CD4-positive, CD25-positive, alpha-beta regulatory T cell (primary cell): ENCODE measurements around the gene TRIB2. TPM values are rescaled to one million over a fixed set of nuclear protein-coding genes. Genes with fewer than 3 reads are reported as not detected.

Experiments
- ATAC-seq, 2 donors: fragments of 150-1000 bp; cut with Tn5 transposase; one replicate each; pipeline ENCODE4 v1.10.0; 2021; ENCODE audit warnings: low read depth in 2 of 2, moderate number of reproducible peaks in 2 of 2, moderate library complexity in 1 of 2
- DNase-seq, 3 donors: peaks; one replicate each; pipeline versions ENCODE4 v3.0.0 to v3.0.0-alpha.2; 2012 to 2022; ENCODE audit warnings: mixed read lengths in 1 of 3
- H3K27ac ChIP-seq: one replicate; pipeline ENCODE4 v1.7.0; 2013; ENCODE audit warnings: mild to moderate bottlenecking, low read length; ENCODE audit not compliant: insufficient read depth, poor library complexity, severe bottlenecking
- H3K27me3 ChIP-seq: one replicate; pipeline ENCODE4 v1.7.0; 2013; ENCODE audit warnings: low read length; ENCODE audit not compliant: control insufficient read depth, insufficient read depth
- H3K36me3 ChIP-seq: one replicate; pipeline ENCODE4 v1.7.0; 2013; ENCODE audit warnings: mild to moderate bottlenecking, low read length, moderate library complexity; ENCODE audit not compliant: control insufficient read depth, insufficient read depth
- H3K4me1 ChIP-seq: 2 replicates; pipeline ENCODE4 v1.7.0; 2013; ENCODE audit warnings: mild to moderate bottlenecking, low read length; ENCODE audit not compliant: insufficient read depth, control insufficient read depth, poor library complexity, severe bottlenecking
- H3K4me3 ChIP-seq: one replicate; pipeline ENCODE4 v1.7.0; 2013; ENCODE audit warnings: low read depth, mild to moderate bottlenecking, low read length, moderate library complexity
- H3K9me3 ChIP-seq, 2 experiments: 1 replicate in 1 of 2; 2 replicates in 1 of 2; pipeline ENCODE4 v1.7.0; 2013; ENCODE audit warnings: low read length in 2 of 2, mild to moderate bottlenecking in 1 of 2, moderate library complexity in 1 of 2; ENCODE audit not compliant: control insufficient read depth in 2 of 2
- H3K27ac Mint-ChIP-seq, 3 donors: one replicate each; pipeline ENCODE4 v1.8.0; 2020 to 2022; ENCODE audit warnings: mild to moderate bottlenecking in 3 of 3, mixed read lengths in 3 of 3, moderate library complexity in 2 of 3
- H3K27me3 Mint-ChIP-seq: one replicate; pipeline ENCODE4 v1.8.0; 2022; ENCODE audit warnings: mild to moderate bottlenecking, mixed read lengths
- H3K36me3 Mint-ChIP-seq: one replicate; pipeline ENCODE4 v1.8.0; 2020; ENCODE audit warnings: mixed read lengths
- H3K4me1 Mint-ChIP-seq, 4 donors: one replicate each; pipeline ENCODE4 v1.8.0; 2020 to 2022; ENCODE audit warnings: mixed read lengths in 4 of 4, mild to moderate bottlenecking in 1 of 4
- H3K4me3 Mint-ChIP-seq, 4 donors: one replicate each; pipeline ENCODE4 v1.8.0; 2020 to 2022; ENCODE audit warnings: mild to moderate bottlenecking in 4 of 4, mixed read lengths in 4 of 4, moderate library complexity in 3 of 4
- H3K9me3 Mint-ChIP-seq, 7 donors: one replicate each; pipeline ENCODE4 v1.8.0; 2020 to 2022; ENCODE audit warnings: mixed read lengths in 7 of 7, mild to moderate bottlenecking in 3 of 7, moderate library complexity in 2 of 7
- polyA plus RNA-seq, 4 donors: library from polyadenylated mRNA; unstranded; fragments of 300-500 nt; fragmentation: Illumina TruSeq; gene quantifications; one replicate each; pipeline ENCODE4 v1.2.3, GENCODE V29; 2021
- total RNA-seq: library from RNA; stranded (reverse); gene quantifications from one replicate; pipeline ENCODE4 v1.2.3, GENCODE V29; 2022

Gene TRIB2
- total and polyA plus RNA-seq, 5 donors from 2014 or later = 87.6 to 180 (median 117) TPM

GRCh38 chr2:12774395-12774727 is 57.6 kb downstream of the TRIB2 start:
- peaks cover 32% of the 10 kb centered on the region for H3K27me3 Mint-ChIP-seq
- H3K36me3 Mint-ChIP-seq = no peaks in the 10 kb centered on the region
- no peak overlapping the region for H3K4me3 Mint-ChIP-seq
- Histone ChIP-seq H3K27ac (no peak overlapping the region), H3K36me3 (no peaks in the 10 kb centered on the region), H3K9me3 (no peaks in the 10 kb centered on the region), H3K4me3 (no peak overlapping the region), H3K4me1 (no peaks in the 10 kb centered on the region), H3K27me3 (peaks cover 5% of the 10 kb centered on the region)
- H3K27ac Mint-ChIP-seq = no peak overlapping the region
- H3K9me3 Mint-ChIP-seq = peaks cover 0 to 2% (median 0%) of the 10 kb centered on the region in 7 donors
- DNase-seq (no peak), ATAC-seq (no peak)
- H3K4me1 Mint-ChIP-seq = peaks cover 0 to 4% (median 2%) of the 10 kb centered on the region in 4 donors

- H3K27ac Mint-ChIP-seq = no peak overlapping the region
- Histone ChIP-seq H3K36me3 (no peaks in the 10 kb centered on the region), H3K4me3 (no peak overlapping the region), H3K9me3 (no peaks in the 10 kb centered on the region), H3K27me3 (no peaks in the 10 kb centered on the region), H3K4me1 (no peaks in the 10 kb centered on the region), H3K27ac (no peak overlapping the region)
- ATAC-seq (no peak), DNase-seq (no peak)
- no peaks in the 10 kb centered on the region for H3K36me3 Mint-ChIP-seq
- peaks cover 0 to 8% (median 4%) of the 10 kb centered on the region in 4 donors for H3K4me1 Mint-ChIP-seq
- H3K4me3 Mint-ChIP-seq = no peak overlapping the region
- H3K27me3 Mint-ChIP-seq = peaks cover 16% of the 10 kb centered on the region
- H3K9me3 Mint-ChIP-seq = peaks cover 0 to 2% (median 0%) of the 10 kb centered on the region in 7 donors
Observed at GRCh38 chr2:12776521-12776961, 59.8 kb downstream of the TRIB2 start.

GRCh38 chr2:12778369-12778768 is 61.6 kb downstream of the TRIB2 start:
- no peak overlapping the region for H3K4me3 Mint-ChIP-seq
- Histone ChIP-seq H3K4me1 (no peaks in the 10 kb centered on the region), H3K27ac (no peak overlapping the region), H3K27me3 (no peaks in the 10 kb centered on the region), H3K4me3 (no peak overlapping the region), H3K9me3 (no peaks in the 10 kb centered on the region), H3K36me3 (no peaks in the 10 kb centered on the region)
- ATAC-seq (no peak), DNase-seq (no peak)
- H3K9me3 Mint-ChIP-seq = peaks cover 0 to 2% (median 0%) of the 10 kb centered on the region in 7 donors
- peaks cover 9% of the 10 kb centered on the region for H3K27me3 Mint-ChIP-seq
- H3K36me3 Mint-ChIP-seq = no peaks in the 10 kb centered on the region
- H3K4me1 Mint-ChIP-seq = peaks cover 0 to 7% (median 4%) of the 10 kb centered on the region in 4 donors
- no peak overlapping the region for H3K27ac Mint-ChIP-seq

- H3K9me3 Mint-ChIP-seq = peaks cover 0 to 4% (median 0%) of the 10 kb centered on the region in 7 donors
- Histone ChIP-seq H3K9me3 (no peaks in the 10 kb centered on the region), H3K36me3 (no peaks in the 10 kb centered on the region), H3K27ac (no peak overlapping the region), H3K4me1 (no peaks in the 10 kb centered on the region), H3K4me3 (no peak overlapping the region), H3K27me3 (no peaks in the 10 kb centered on the region)
- DNase-seq (no peak), ATAC-seq (no peak)
- no peaks in the 10 kb centered on the region for H3K36me3 Mint-ChIP-seq
- H3K4me1 Mint-ChIP-seq = peaks cover 0 to 6% (median 4%) of the 10 kb centered on the region in 4 donors
- no peak overlapping the region for H3K4me3 Mint-ChIP-seq
- H3K27ac Mint-ChIP-seq = no peak overlapping the region
- H3K27me3 Mint-ChIP-seq = peaks cover 4% of the 10 kb centered on the region
Observed at GRCh38 chr2:12778811-12779579, 62.3 kb downstream of the TRIB2 start.

- no peak for DNase-seq
- no peak overlapping the region for H3K27ac Mint-ChIP-seq
- H3K36me3 ChIP-seq = no peaks in the 10 kb centered on the region
- no peaks in the 10 kb centered on the region for H3K36me3 Mint-ChIP-seq
- no peak for ATAC-seq
- no peaks in the 10 kb centered on the region for H3K27me3 Mint-ChIP-seq
- H3K4me1 Mint-ChIP-seq = peaks cover 0 to 6% (median 2%) of the 10 kb centered on the region in 4 donors
- no peaks in the 10 kb centered on the region for H3K4me1 ChIP-seq
- no peak overlapping the region for H3K27ac ChIP-seq
- H3K9me3 ChIP-seq = peaks cover 0 to 6% of the 10 kb centered on the region in 2 experiments
- H3K4me3 ChIP-seq = no peak overlapping the region
- no peak overlapping the region for H3K4me3 Mint-ChIP-seq
- peaks cover 0 to 9% (median 2%) of the 10 kb centered on the region in 7 donors for H3K9me3 Mint-ChIP-seq
- H3K27me3 ChIP-seq = no peaks in the 10 kb centered on the region
Observed at GRCh38 chr2:12781329-12781728, 64.6 kb downstream of the TRIB2 start.

GRCh38 chr2:12787891-12788801 is 71.4 kb downstream of the TRIB2 start:
- Mint-ChIP-seq H3K4me1 (no peaks in the 10 kb centered on the region), H3K27me3 (no peaks in the 10 kb centered on the region), H3K9me3 (peaks cover 2 to 17% (median 4%) of the 10 kb centered on the region in 7 donors), H3K4me3 (no peak overlapping the region), H3K36me3 (no peaks in the 10 kb centered on the region), H3K27ac (no peak overlapping the region)
- Histone ChIP-seq H3K36me3 (no peaks in the 10 kb centered on the region), H3K27me3 (no peaks in the 10 kb centered on the region), H3K9me3 (peaks cover 0 to 6% of the 10 kb centered on the region in 2 experiments), H3K4me1 (no peaks in the 10 kb centered on the region), H3K27ac (no peak overlapping the region), H3K4me3 (no peak overlapping the region)
- DNase-seq = no peak
- no peak for ATAC-seq

- no peaks in the 10 kb centered on the region for H3K36me3 ChIP-seq
- H3K27me3 ChIP-seq = no peaks in the 10 kb centered on the region
- Mint-ChIP-seq H3K9me3 (peaks cover 0 to 8% (median 0%) of the 10 kb centered on the region in 7 donors), H3K4me3 (no peak overlapping the region), H3K4me1 (no peaks in the 10 kb centered on the region), H3K36me3 (no peaks in the 10 kb centered on the region), H3K27me3 (no peaks in the 10 kb centered on the region), H3K27ac (no peak overlapping the region)
- no peaks in the 10 kb centered on the region for H3K9me3 ChIP-seq
- H3K4me1 ChIP-seq = no peaks in the 10 kb centered on the region
- no peak overlapping the region for H3K27ac ChIP-seq
- no peak for DNase-seq
- H3K4me3 ChIP-seq = no peak overlapping the region
- ATAC-seq = no peak
Observed at GRCh38 chr2:12791906-12792305, 75.2 kb downstream of the TRIB2 start.
